ENCODE results near the gene ANKRD23. TPM values are rescaled to one million over a fixed set of nuclear protein-coding genes. Genes with fewer than 3 reads are reported as not detected.

ANKRD23 gene
- total and polyA plus RNA-seq, 2 experiments from 2014 or later: 1.8 to 4.4 TPM

DNA sequence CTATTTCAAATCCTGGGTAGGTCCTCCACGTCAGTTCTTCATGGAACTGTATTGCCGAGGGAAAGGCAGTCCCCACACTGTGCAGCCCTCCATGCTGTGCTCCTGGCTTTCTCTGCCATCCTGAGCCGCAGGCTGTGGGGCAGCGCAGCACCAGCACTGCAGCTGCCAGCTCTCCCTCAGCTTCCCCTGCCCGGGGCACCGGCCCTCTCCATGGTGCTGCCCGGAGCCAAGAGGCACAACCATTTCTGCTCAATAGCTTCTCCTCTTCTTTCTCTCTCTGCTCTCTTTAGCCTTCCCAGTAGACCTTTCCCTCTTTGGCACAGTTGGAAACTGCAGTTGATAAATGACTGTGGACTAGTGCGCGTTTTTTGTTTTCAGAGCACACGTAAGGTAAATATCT, 12.1 kb downstream of the ANKRD23 start:
- TF ChIP-seq EZH2phosphoT487 (IDR thresholded peaks at IDR 0.05; ENCODE audit: low read depth, severe bottlenecking, unreplicated experiment) (no peak), CTCF (IDR thresholded peaks at IDR 0.05; ENCODE audit: poor library complexity) (no peak), EZH2 (IDR thresholded peaks at IDR 0.05; ENCODE audit: borderline replicate concordance) (no peak)
- Histone ChIP-seq H3K9me2 (replicated peaks; ENCODE audit: insufficient read depth) (no peaks in the 10 kb centered on the region), H3K27me3 (no peaks in the 10 kb centered on the region), H3K36me3 (replicated peaks; ENCODE audit: insufficient read depth, low read depth) (no peaks in the 10 kb centered on the region), H3K4me1 (ENCODE audit: insufficient read depth) (peaks cover 11% of the 10 kb centered on the region), H3K9me3 (ENCODE audit: low read depth) (no peaks in the 10 kb centered on the region), H3K4me2 (no peak overlapping the region), H2AFZ (no peak overlapping the region), H4K20me1 (ENCODE audit: insufficient read depth, poor library complexity, severe bottlenecking) (no peaks in the 10 kb centered on the region), H3K4me3 (no peak overlapping the region), H3K27ac (no peak overlapping the region), H3K79me2 (no peaks in the 10 kb centered on the region)
- WGBS (ENCODE audit: low lambda C conversion rate, missing lambda C conversion rate): 89% methylated on average over 10 of the region's 10 CpGs
- DNase-seq (ENCODE audit: low spot score): no peak

DNA sequence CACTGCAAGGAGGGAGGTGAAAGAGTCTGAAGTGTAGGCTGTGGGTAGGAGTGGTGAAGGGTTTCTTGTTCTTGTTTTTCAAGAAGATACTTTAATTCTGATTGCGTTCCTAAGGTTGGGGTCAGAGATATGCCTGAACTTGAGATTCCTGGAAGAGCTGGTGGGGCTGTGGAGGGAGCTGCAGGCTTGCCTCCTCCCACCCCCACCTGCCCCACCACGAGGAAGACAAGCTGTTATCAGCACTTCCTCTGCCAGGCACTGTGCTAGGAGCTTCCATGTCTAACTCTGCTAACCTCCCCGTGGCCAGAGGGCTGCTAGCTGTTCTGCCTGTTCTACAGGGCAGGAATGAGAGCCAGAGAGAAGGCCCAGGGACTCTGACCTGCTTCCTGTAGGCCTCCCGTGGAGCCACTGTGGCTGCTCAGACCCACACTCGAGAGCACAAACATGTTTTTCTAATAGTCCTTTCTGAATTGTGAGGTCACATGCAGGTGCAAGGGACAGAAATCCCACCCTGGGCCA, 13.7 kb downstream of the ANKRD23 start:
- H3K9me2 ChIP-seq (replicated peaks; ENCODE audit: insufficient read depth): no peaks in the 10 kb centered on the region
- H3K79me2 ChIP-seq: peaks cover 15% of the 10 kb centered on the region
- no peaks in the 10 kb centered on the region for H4K20me1 ChIP-seq (ENCODE audit: insufficient read depth, poor library complexity, severe bottlenecking)
- H3K4me2 ChIP-seq: no peak overlapping the region
- H3K4me3 ChIP-seq: no peak overlapping the region
- no peak overlapping the region for H2AFZ ChIP-seq
- TF ChIP-seq EZH2 (IDR thresholded peaks at IDR 0.05; ENCODE audit: borderline replicate concordance): no peak
- no peak for TF ChIP-seq CTCF (IDR thresholded peaks at IDR 0.05; ENCODE audit: poor library complexity)
- TF ChIP-seq EZH2phosphoT487 (IDR thresholded peaks at IDR 0.05; ENCODE audit: low read depth, severe bottlenecking, unreplicated experiment): no peak
- peaks cover 11% of the 10 kb centered on the region for H3K4me1 ChIP-seq (ENCODE audit: insufficient read depth)
- H3K27me3 ChIP-seq: no peaks in the 10 kb centered on the region
- no peak for DNase-seq (ENCODE audit: low spot score)
- no peak overlapping the region for H3K27ac ChIP-seq
- H3K9me3 ChIP-seq (ENCODE audit: low read depth): no peaks in the 10 kb centered on the region
- 68% methylated on average over 5 of the region's 5 CpGs for WGBS (ENCODE audit: low lambda C conversion rate, missing lambda C conversion rate)
- H3K36me3 ChIP-seq (replicated peaks; ENCODE audit: insufficient read depth, low read depth): no peaks in the 10 kb centered on the region

GRCh38 chr2:96828874-96829273, 14.9 kb downstream of the ANKRD23 start:
- Histone ChIP-seq H3K36me3 (replicated peaks; ENCODE audit: insufficient read depth, low read depth) (no peaks in the 10 kb centered on the region), H3K4me2 (no peak overlapping the region), H3K9me3 (ENCODE audit: low read depth) (no peaks in the 10 kb centered on the region), H2AFZ (no peak overlapping the region), H3K27ac (no peak overlapping the region), H3K79me2 (peaks cover 24% of the 10 kb centered on the region), H3K4me1 (ENCODE audit: insufficient read depth) (peaks cover 18% of the 10 kb centered on the region), H3K4me3 (no peak overlapping the region), H3K9me2 (replicated peaks; ENCODE audit: insufficient read depth) (no peaks in the 10 kb centered on the region), H3K27me3 (no peaks in the 10 kb centered on the region), H4K20me1 (ENCODE audit: insufficient read depth, poor library complexity, severe bottlenecking) (no peaks in the 10 kb centered on the region)
- no peak for TF ChIP-seq EZH2 (IDR thresholded peaks at IDR 0.05; ENCODE audit: borderline replicate concordance)
- TF ChIP-seq CTCF (IDR thresholded peaks at IDR 0.05; ENCODE audit: poor library complexity): no peak
- no peak for TF ChIP-seq EZH2phosphoT487 (IDR thresholded peaks at IDR 0.05; ENCODE audit: low read depth, severe bottlenecking, unreplicated experiment)
- 96% methylated on average over 13 of the region's 13 CpGs for WGBS (ENCODE audit: low lambda C conversion rate, missing lambda C conversion rate)
- DNase-seq (ENCODE audit: low spot score): no peak

All from hepatocyte (in vitro differentiated cells).